Testis (tissue), 2 donors: ENCODE data around the gene KCNQ1.

Source experiments
- POLR2A ChIP-seq: fragments of 450-650 bp; IDR thresholded peaks from one replicate; pipeline ENCODE4 v1.6.1; 2017; ENCODE audit warnings: antibody characterized with exemption, mild to moderate bottlenecking, moderate library complexity
- TF ChIP-seq, protein P1 (sequence below), 3 experiments: fragments of 450-650 bp in 2 of 3; fragments of 200-600 bp in 1 of 3; sonication (generic) in 1 of 3; IDR thresholded peaks; one replicate each; pipeline ENCODE4 v1.5.1; 2016 to 2019; ENCODE audit warnings: antibody characterized with exemption in 3 of 3, mild to moderate bottlenecking in 2 of 3, moderate library complexity in 1 of 3

GRCh38 chr11:2750682-2751522, 306.1 kb downstream of the KCNQ1 start:
- TF ChIP-seq, protein P1, sequence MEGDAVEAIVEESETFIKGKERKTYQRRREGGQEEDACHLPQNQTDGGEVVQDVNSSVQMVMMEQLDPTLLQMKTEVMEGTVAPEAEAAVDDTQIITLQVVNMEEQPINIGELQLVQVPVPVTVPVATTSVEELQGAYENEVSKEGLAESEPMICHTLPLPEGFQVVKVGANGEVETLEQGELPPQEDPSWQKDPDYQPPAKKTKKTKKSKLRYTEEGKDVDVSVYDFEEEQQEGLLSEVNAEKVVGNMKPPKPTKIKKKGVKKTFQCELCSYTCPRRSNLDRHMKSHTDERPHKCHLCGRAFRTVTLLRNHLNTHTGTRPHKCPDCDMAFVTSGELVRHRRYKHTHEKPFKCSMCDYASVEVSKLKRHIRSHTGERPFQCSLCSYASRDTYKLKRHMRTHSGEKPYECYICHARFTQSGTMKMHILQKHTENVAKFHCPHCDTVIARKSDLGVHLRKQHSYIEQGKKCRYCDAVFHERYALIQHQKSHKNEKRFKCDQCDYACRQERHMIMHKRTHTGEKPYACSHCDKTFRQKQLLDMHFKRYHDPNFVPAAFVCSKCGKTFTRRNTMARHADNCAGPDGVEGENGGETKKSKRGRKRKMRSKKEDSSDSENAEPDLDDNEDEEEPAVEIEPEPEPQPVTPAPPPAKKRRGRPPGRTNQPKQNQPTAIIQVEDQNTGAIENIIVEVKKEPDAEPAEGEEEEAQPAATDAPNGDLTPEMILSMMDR (IDR thresholded peaks at IDR 0.05) = no peak
- TF ChIP-seq POLR2A = no peak
